ENCODE results near the gene ATXN2. TPM values are rescaled to one million over a fixed set of nuclear protein-coding genes. Genes with fewer than 3 reads are reported as not detected.
A peak's percentile ranks its signal among the peaks of the same experiment; 100 is the strongest.
"Not testable (repeated sequence)": the region's sequence is repeated elsewhere in the genome, so short reads cannot be mapped to it uniquely, and the experiment has no call there.

Gene ATXN2
- total RNA-seq, 1 donor from 2014 or later: 71.0 TPM

DNA sequence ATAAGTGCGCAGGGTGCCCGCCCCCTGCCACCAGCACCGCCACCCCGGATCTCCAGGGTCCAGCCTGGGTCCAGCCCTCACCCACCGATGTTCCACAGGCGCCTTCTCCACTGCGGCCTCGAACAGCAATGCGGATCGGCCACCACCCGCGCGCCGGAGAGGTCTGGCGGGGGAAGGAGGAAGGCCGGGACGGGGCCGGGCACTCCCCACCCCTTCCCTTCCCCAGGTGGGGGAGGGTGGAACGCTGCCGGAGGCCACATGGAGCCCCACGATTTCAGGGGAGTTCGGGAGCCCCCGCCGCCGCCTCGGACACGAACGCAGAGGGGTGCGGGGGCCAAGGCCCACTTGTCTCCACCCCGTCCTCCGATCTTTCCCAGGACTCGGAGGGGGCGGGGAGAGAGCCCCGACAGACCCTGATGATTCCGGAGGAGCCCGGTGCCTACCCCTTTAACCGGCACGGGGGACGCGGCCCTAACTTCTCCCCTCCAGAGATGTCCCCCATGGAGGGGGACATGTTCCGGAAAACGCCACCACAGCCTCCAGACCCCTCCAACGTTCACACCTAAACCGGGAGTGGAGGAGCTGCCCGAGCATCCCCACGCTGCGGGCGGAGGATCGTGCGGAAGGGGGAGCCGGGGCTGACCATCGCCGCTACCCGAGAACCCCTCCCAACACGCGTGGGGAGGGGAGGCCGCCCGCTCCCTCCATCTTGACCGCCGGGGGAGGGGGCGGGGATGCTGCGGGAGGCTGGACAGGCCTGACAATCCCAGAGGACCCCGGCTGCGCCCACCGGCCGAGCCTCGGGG lies 1.1 kb downstream of the ATXN2 start:
- peak; percentile 37 for DNase-seq (ENCODE audit: low read depth, low spot score)
- Mint-ChIP-seq H3K4me1 (peaks cover 38% of the 10 kb centered on the region), H3K4me3 (peak overlapping the region; percentile 100), H3K9me3 (no peaks in the 10 kb centered on the region), H3K27me3 (ENCODE audit: low read depth) (peaks cover 3% of the 10 kb centered on the region), H3K36me3 (ENCODE audit: low read depth) (no peaks in the 10 kb centered on the region), H3K27ac (ENCODE audit: unreplicated experiment) (peak overlapping the region; percentile 74)
- TF ChIP-seq, protein P1, sequence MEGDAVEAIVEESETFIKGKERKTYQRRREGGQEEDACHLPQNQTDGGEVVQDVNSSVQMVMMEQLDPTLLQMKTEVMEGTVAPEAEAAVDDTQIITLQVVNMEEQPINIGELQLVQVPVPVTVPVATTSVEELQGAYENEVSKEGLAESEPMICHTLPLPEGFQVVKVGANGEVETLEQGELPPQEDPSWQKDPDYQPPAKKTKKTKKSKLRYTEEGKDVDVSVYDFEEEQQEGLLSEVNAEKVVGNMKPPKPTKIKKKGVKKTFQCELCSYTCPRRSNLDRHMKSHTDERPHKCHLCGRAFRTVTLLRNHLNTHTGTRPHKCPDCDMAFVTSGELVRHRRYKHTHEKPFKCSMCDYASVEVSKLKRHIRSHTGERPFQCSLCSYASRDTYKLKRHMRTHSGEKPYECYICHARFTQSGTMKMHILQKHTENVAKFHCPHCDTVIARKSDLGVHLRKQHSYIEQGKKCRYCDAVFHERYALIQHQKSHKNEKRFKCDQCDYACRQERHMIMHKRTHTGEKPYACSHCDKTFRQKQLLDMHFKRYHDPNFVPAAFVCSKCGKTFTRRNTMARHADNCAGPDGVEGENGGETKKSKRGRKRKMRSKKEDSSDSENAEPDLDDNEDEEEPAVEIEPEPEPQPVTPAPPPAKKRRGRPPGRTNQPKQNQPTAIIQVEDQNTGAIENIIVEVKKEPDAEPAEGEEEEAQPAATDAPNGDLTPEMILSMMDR (conservative IDR thresholded peaks at IDR 0.05): no peak

DNA sequence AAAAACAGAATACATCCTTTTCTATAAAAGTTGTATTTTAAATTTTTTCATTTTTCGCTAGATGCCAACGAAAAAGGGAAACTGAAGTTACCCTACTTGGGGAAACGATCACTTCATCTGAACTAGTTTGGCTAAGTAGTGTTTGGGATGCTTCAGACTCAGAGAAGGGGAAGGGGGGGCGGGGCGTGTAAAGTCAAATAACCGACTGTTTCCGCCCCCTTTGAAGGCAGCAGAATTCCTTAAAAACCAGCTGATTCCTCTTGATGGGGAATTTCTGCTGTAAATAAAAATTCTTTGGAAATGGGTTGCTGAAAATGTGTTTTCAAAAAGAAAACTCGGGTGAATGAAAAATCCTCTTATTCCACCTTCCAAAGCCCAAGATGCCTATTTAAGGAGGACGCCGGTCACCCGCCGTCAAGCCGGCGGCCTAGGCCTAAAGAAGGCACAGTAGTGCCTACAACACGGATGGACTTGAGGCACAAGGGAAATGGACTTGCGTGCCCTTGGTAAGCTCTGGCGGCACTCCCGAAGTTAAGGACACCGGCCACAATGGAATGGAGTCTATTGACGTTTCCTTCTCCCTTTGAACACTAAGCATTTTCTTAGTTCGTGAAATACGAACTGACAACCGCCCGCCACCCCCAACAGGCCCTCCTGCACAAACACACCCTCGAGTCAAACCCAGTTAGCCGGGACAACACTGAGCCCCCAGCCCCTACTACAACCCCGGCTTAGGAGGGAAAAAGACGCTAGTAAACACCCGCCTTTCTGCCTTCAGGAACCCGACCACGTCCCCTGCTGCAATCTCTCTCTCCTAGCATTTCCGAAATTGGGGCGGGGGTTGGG lies 1.9 kb downstream of the ATXN2 start:
- Mint-ChIP-seq H3K36me3 (ENCODE audit: low read depth) (no peaks in the 10 kb centered on the region), H3K27me3 (ENCODE audit: low read depth) (peaks cover 3% of the 10 kb centered on the region), H3K4me1 (peaks cover 38% of the 10 kb centered on the region), H3K9me3 (no peaks in the 10 kb centered on the region), H3K27ac (ENCODE audit: unreplicated experiment) (peak overlapping the region; percentile 74), H3K4me3 (peak overlapping the region; percentile 100)
- TF ChIP-seq, protein P1 (conservative IDR thresholded peaks at IDR 0.05): no peak
- DNase-seq (ENCODE audit: low read depth, low spot score): peak; percentile 36

DNA sequence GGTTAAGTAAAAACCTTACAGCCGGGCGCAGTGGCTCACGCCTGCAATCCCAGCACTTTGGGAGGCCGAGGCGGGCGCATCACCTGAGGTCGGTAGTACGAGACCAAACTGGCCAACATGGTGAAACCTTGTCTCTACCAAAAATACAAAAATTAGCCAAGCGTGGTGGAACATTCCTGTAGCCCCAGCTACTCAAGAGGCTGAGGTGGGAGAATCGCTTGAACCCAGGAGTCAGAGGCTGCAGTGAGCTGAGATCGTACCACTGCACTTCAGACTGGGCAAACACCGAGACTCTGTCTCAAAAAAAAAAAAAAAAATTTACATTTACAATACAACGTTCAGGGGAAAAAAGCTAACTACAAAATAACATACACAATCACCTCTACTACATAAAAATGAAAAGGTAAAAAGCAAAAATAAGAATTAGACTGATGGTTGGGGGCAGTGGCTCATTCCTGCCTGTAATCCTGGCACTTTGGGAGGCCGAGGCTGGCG lies 3.7 kb downstream of the ATXN2 start:
- H3K4me1 Mint-ChIP-seq: peaks cover 37% of the 10 kb centered on the region

DNA sequence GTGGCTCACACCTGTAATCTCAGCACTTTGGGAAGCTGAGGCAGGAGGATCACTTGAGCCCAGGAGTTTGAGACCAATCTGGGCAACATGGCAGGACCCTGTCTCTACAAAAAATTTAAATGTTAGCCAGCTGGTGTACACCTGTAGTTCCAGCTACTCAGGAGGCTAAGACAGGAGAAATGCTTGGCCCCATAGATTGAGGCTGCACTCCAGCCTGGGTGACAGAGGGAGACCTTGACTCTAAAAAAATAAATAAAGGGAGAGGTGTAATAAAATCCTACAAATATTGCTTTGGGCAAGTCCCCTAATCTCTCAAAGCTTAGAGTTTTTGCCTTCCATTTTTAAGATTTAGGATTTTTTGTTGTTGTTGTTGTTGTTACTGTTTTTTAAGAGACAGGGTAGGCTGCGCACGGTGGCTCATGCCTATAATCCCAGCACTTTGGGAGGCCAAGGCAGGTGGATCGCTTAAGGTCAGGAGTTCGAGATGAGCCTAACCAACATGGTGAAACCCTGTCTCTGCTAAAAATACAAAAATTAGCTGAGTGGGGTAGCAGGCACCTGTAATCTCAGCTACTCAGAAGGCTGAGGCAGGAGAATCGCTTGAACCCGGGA lies 7.6 kb downstream of the ATXN2 start:
- not testable (repeated sequence) for H3K27ac Mint-ChIP-seq (ENCODE audit: unreplicated experiment); H3K27me3 Mint-ChIP-seq (ENCODE audit: low read depth)

More for the DNA sequence above, 3.7 kb downstream of the ATXN2 start:
- H3K27ac Mint-ChIP-seq (ENCODE audit: unreplicated experiment); H3K36me3 Mint-ChIP-seq (ENCODE audit: low read depth); H3K9me3 Mint-ChIP-seq; DNase-seq (ENCODE audit: low read depth, low spot score); H3K27me3 Mint-ChIP-seq (ENCODE audit: low read depth): not testable (repeated sequence)
- peak overlapping the region; percentile 79 for H3K4me3 Mint-ChIP-seq

DNA sequence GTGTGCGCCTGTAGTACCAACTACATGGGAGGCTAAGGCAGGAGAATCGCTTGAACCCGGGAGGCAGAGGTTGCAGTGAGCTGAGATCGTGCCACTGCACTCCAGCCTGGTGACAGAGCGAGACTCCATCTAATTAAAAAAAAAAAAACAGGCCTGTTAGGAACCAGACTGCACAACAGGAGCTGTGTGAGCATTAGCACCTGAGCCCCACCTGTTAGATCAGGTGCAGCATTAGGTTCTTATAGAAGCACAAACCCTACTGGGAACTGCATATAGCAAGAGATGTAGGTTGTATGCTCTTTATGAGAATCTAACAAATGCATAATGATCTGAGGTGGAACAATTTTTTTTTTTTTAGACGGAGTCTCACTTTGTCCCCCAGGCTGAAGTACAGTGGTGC lies 8.6 kb downstream of the ATXN2 start:
- H3K4me1 Mint-ChIP-seq: peaks cover 12% of the 10 kb centered on the region
- no peak overlapping the region for H3K27ac Mint-ChIP-seq (ENCODE audit: unreplicated experiment)
- DNase-seq (ENCODE audit: low read depth, low spot score): no peak
- TF ChIP-seq, protein P1 (conservative IDR thresholded peaks at IDR 0.05): no peak
- no peaks in the 10 kb centered on the region for H3K9me3 Mint-ChIP-seq
- H3K36me3 Mint-ChIP-seq (ENCODE audit: low read depth): no peaks in the 10 kb centered on the region
- no peaks in the 10 kb centered on the region for H3K27me3 Mint-ChIP-seq (ENCODE audit: low read depth)
- H3K4me3 Mint-ChIP-seq: no peak overlapping the region

More for the DNA sequence above, 7.6 kb downstream of the ATXN2 start:
- H3K4me1 Mint-ChIP-seq: peaks cover 17% of the 10 kb centered on the region
- DNase-seq (ENCODE audit: low read depth, low spot score); H3K4me3 Mint-ChIP-seq; H3K36me3 Mint-ChIP-seq (ENCODE audit: low read depth); H3K9me3 Mint-ChIP-seq: not testable (repeated sequence)

DNA sequence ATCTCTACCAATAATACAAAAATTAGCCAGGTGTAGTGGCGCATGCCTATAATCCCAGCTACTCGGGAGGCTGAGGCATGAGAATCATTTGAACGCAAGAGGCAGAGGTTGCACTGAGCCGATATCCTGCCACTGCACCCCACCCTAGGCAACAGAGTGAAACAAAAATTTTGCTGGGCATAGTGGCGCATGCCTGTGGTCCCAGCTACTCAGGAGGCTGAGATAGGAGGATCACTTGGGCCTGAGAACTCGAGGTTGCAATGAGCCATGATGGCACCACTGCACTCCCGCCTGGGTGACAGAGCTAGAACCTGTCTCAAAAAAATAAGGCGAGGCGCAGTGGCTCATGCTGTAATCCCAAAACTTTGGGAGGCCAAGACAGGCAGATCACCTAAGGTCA lies 9.5 kb downstream of the ATXN2 start:
- no peaks in the 10 kb centered on the region for H3K36me3 Mint-ChIP-seq (ENCODE audit: low read depth)
- no peaks in the 10 kb centered on the region for H3K9me3 Mint-ChIP-seq
- no peak overlapping the region for H3K4me3 Mint-ChIP-seq
- peaks cover 6% of the 10 kb centered on the region for H3K4me1 Mint-ChIP-seq
- no peak for DNase-seq (ENCODE audit: low read depth, low spot score)
- no peak overlapping the region for H3K27ac Mint-ChIP-seq (ENCODE audit: unreplicated experiment)
- TF ChIP-seq, protein P1 (conservative IDR thresholded peaks at IDR 0.05): no peak
- H3K27me3 Mint-ChIP-seq (ENCODE audit: low read depth): no peaks in the 10 kb centered on the region

All from neural crest cell (in vitro differentiated cells).